ENCODE results near the gene ADGRV1.
A peak's percentile ranks its signal among the peaks of the same experiment; 100 is the strongest.

The ADGRV1 gene

GRCh38 chr5:91072881-91073280 is 514.3 kb downstream of the ADGRV1 start:
- DNase-seq (ENCODE audit: low spot score): no peak

DNA sequence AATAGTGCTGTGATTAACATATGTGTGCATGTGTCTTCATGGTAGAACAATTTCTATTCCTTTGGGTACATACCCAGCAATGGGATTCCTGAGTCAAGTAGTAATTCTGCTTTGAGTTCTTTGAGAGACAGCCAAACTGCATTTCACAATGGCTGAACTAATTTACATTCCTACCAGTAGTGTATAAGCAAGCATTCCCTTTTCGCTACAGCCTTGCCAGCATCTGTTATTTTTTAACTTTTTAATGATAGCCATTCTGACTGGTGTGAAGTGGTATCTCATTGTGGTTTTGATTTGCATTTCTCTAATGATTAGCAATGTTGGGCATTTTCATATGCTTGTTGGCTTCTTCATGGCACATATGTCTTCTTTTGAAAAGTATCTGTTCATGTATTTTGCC is 516.0 kb downstream of the ADGRV1 start:
- DNase-seq (ENCODE audit: low spot score): no peak

- DNase-seq (ENCODE audit: low spot score): no peak
These were observed 517.5 kb downstream of the ADGRV1 start for GRCh38 chr5:91076138-91076537.

DNA sequence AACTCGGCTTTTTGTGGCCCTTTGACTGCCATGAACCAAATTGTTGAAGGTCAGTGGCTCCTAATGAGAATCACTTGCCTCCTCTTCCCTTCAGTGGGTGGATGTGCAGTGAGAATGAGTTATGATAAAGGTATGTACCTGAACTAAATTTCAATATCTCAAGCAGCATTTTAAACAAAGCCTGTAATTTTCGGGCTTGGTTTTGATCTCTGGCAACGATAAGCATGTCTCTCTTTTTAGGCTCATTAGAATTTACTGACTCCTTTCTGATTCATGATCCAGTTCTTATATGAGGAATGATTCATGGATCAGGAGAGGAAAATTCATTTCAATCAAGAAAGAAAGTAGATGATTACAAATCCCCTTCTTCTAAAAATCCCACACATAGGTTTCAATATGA is 519.0 kb downstream of the ADGRV1 start:
- no peak for DNase-seq (ENCODE audit: low spot score)

GRCh38 chr5:91079037-91079436 is 520.4 kb downstream of the ADGRV1 start:
- DNase-seq (ENCODE audit: low spot score): no peak

DNA sequence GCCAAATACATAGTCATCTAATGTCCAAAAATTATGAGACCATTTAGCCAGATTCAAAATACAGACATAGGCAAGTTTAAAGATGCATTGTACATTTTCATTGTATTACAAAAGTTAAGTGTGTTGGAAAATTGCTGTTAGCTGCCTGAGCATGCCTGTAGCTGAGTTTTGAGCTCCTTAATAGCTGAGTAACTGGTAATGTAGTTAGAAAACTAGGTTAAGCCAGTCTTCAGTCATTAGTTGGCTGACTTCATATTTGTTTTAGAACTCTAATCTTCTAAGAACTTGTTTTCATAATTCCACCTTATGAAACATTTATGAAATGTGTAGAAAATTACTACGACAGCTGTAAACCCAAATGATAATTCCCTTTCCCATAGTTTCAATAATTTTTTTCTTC is 531.2 kb downstream of the ADGRV1 start:
- no peak for DNase-seq (ENCODE audit: low spot score)

GRCh38 chr5:91090995-91091394 is 532.4 kb downstream of the ADGRV1 start:
- no peak for DNase-seq (ENCODE audit: low spot score)

DNA sequence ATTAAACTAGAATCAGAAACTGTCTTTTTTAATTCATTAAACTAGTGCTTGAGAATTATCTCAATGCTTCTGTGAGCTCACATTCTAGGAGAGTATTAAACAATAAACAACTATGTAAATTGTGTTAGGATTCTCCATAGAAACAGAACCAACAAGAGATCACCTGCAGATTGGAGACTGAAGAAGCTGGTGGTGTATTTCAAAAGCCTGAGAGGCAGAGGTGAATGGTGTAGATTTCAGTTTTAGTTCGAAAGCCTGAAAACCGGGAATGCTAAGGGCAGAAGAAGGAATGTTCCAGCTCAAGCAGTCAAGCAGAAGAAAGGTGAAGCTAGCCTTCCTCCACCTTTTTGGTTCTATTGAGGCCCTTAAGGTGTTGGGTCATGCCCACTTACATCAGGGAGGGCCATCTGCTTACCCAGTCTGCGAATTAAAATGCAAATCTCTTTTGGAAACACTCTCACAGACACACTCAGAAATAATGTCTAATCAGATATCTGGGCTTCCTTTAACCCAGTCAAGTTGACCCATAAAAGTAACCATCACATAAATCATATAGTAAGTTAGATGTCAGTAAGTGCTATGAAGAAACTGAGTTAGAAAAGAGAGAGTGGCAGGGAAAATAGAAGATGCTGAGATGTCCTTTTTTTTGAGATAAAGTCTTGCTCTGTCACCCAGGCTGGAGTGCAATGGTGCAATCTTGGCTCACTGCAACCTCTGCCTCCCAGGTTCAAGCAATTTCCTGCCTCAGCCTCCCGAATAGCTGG is 533.1 kb downstream of the ADGRV1 start:
- no peak for DNase-seq (ENCODE audit: low spot score)

DNA sequence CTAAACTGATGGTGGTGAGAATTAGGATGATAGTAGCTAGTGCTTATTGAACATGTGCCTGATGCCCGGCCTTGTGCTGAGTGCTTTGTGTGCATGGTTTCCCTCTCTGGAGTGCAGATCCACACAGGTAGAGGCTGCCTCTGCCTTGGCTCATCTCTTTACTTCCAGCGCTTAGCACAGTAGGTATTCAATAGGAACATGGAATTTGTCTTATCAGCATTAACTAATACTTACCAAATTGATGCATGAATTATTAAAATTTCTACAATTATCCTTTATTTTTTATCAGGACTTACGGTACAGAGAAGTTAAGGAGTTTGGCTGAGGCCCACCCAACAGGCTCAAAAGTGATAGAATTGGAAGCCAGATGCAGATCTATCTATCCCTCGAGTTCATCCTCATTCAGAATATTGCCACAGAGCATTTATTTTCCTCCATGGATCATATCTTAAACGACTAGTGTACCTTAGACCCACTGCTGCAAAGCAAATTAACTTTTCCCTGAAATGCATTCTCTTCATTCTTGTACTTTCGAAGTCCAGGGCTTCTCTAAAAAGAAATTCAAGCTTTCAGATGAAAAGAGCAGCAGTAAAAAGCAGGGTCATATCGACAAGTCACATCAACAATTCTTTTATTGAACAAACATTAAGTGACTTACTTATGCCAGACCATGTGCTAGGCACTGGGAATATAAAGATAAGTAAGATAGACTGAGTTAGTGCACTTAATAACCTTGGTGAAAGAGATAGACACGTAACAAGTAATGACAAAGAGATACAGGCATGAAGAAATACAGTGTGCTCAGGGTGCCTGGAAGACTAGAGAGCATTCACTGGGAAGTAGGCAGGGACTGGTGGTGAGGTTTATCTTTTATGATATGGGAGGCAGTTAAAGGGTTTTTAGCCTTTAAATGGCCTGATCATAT is 534.5 kb downstream of the ADGRV1 start:
- no peak for DNase-seq (ENCODE audit: low spot score)

DNA sequence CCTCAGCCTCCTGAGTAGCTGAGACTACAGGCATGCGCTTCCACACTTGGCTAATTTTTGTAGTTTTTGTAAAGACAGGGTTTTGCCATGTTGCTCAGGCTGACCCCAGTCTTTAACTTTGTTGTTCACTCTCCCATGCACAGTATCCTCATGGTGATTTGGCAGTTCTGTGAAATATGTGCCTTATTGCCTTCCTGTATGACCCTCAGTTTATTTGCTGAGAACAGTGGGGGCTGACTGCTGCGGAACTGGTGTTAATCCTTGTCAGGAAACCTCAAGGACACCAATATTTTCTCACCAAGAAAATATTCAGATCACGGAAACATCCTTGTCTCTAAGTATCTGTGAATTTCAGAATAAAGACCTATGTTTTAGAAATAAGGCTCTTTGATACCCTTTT is 536.7 kb downstream of the ADGRV1 start:
- no peak for DNase-seq (ENCODE audit: low spot score)

DNA sequence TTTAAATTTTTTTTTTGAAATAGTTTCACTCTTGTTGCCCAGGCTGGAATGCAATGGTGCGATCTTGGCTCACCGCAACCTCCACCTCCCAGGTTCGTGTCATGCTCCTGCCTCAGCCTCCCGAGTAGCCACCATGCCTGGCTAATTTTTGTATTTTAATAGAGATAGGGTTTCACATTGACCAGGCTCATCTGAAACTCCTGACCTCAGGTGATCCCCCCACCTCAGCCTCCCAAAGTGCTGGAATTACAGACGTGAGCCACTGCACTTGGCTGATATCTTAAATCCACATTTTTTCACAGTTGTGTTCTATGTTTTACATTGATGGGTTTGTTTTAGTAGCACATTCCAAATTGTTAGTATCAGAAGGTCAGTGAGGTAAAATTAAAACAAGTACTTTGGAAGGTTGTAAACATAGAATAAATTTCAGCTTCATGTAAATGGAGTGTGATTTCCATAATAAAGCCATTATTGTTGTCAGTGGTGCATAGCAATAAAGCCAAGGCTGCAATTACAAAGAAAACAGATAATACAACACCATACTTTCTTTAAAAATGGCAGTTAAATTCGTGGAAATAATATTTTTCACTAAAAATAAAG is 537.3 kb downstream of the ADGRV1 start:
- DNase-seq (ENCODE audit: low spot score): no peak

GRCh38 chr5:91098541-91098940 is 539.9 kb downstream of the ADGRV1 start:
- DNase-seq (ENCODE audit: low spot score): no peak

DNA sequence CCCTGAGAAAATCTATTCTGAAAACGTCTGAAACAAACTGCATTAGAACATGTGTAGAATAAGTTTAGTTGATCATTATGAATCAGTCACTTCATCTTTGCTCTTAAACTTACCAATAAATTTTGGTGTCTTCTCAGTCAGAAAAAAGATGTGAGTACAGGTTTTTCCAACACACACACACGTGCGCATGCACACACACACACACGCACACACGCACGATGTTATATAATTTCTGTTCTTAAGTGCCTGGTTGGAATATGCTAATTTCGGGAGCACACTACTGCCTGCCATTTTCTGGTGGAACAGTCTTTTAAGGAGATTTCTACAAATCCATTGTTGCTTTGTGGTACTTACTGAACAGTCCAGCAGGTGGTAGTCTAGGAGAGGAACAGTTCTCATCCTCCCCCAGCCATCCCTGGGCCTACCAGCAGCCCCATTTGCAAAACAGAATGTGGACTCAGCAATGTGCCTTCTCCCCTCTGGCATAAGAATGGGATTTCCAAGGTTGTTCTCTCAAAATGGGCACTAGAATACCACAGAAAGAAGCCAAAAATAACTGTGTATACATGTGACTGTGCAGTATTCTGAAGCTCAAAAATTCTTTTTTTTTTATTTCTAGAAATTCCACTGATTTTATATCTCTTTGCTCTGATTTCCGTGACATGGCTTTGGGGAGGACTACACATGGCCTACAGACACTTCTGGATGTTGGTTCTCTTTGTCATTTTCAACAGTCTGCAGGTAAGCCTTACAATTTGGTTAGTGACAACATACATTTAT is 543.2 kb downstream of the ADGRV1 start:
- peak; percentile 56 for DNase-seq (ENCODE audit: low spot score)

DNA sequence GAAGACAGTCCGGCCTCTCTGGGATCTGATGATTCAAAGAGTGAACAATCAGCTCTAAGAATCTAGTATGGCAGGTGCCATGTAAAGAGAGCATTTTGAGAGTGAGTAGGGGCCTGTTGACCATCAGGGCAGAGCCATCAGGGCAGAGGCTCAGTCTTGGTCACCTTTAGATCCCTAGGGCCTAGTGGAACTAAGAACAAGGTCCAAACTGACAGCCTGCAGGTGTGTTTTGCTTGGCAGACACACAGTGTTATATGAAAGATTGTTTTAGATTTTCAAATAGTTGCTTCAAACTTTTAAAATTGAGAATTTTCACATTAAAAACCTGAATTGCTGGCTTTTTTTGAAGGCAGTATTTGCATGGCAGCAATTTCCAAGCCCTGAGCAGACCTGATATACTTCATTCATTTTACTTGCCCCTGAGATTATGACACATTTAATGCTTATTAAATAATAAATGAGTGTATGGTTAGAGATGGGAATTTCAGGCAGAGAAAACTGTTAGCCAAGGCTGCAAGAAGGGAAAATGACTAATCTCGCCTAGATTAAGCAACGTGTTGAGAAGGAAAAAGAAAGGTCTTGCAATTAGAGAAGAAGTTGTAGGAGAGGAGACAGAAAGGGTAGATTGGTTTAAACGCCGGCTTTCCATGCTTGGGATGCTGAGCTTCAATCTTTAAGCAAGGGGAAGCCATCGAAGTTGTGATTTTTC is 544.9 kb downstream of the ADGRV1 start:
- no peak for DNase-seq (ENCODE audit: low spot score)

GRCh38 chr5:91104062-91104448 is 545.5 kb downstream of the ADGRV1 start:
- no peak for DNase-seq (ENCODE audit: low spot score)

- DNase-seq (ENCODE audit: low spot score): no peak
These were observed 548.4 kb downstream of the ADGRV1 start for GRCh38 chr5:91106842-91107511.

DNA sequence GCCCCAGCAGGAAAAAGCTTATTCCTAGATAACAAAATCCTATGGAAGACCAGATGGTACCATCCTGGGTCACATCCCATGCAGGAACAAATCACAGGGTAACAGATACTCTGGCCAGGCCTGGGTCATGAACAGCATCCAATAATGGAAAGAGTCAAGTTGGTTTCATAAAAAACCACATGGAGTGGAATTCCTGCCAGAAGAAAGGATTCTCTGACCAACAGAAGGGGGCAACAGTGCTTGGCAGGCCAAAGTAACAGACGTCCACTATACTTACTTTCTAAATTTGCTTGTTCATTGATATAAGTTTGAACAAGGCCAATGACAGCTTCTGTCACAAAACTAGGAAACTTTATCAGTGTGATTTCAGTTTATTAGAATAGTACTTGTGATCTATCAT is 551.0 kb downstream of the ADGRV1 start:
- no peak for DNase-seq (ENCODE audit: low spot score)

- no peak for DNase-seq (ENCODE audit: low spot score)
These were observed 552.1 kb downstream of the ADGRV1 start for GRCh38 chr5:91110686-91111085.

DNA sequence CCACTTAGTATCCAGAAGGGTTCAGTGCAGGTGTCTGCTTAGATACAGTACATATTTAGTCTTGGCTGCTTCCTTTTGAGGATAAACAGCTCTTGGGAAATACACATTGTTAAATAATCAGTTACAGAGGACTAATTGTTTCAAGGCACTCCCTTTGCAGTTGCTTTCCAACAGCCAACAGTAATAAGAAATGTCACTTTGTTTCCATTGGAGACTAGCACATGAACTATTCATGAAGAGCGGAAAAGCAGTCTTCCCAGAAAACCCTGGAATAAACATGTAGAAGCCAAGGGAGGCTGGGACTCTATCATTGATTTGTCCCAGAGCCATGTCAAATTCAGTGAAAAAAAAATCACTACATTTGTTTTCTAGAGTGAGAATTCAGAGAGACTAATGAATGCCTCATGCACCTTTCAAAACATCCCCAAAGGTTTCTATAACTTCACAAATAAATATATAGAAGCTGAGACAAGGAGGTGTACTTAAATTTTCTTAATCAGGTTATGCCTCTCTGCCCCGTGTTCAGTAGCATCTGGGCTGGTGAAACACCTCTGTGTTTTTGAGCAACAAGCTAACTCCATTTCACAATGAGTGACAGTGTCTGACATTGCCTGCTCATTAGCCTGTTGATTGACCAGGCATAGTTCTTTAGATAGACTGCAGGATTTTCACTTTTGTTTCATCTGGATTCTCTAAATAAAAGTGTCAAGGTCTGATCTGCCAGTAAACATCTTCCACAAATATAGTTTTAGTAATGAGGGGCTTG is 553.1 kb downstream of the ADGRV1 start:
- no peak for DNase-seq (ENCODE audit: low spot score)

DNA sequence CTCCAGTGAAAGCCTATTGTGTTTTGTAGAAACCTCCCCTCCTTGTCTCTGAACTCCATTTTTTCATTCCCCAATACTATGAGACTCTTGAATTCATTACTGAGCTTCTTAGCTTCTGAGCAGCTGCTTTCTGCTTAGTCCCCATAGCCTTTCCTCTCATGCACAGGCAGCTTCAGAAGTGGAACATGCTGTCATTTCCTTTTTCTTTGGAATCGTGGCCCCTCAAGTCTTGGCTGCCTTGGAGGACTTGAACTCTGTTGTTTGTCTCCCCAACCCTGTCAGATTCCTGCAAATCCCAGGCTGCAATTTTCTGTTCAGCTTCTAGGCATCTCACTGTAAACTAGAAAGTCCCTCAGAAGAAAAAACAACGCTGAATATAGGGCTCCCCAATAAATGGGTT is 556.1 kb downstream of the ADGRV1 start:
- DNase-seq (ENCODE audit: low spot score): no peak

Measured in activated CD4-positive, alpha-beta T cell treated with anti-CD3 and anti-CD28 coated beads, Interleukin-2, Interleukin-4, amounts not matched to agents 100 ng/mL and 50 ng/mL, durations not matched to agents 16 hours and 8 hours (primary cell).